DND-41 (cell line): Measurements from ENCODE around the gene PCIF1.

Source experiments
- ATAC-seq: fragments of 200-7000 bp; cut with Tn5 transposase; 3 replicates; pipeline ENCODE4 v1.9.1; 2021; ENCODE audit warnings: low read depth; ENCODE audit not compliant: insufficient read depth
- DNase-seq: peaks from one replicate; pipeline ENCODE4 v3.0.0-alpha.2; 2020
- H2AFZ ChIP-seq: 2 replicates; pipeline ENCODE4 v1.6.0; 2012; ENCODE audit warnings: low read depth, low read length
- H3K27ac ChIP-seq: 2 replicates; pipeline ENCODE4 v1.5.1; 2012; ENCODE audit warnings: low read length, inconsistent platforms
- H3K27me3 ChIP-seq: fragments of 200-600 bp; sonication (generic); 2 replicates; pipeline ENCODE4 v1.6.0; 2012; ENCODE audit warnings: low read length, mild to moderate bottlenecking, inconsistent platforms; ENCODE audit not compliant: insufficient read depth, poor library complexity
- H3K36me3 ChIP-seq: 2 replicates; pipeline ENCODE4 v1.5.1; 2012; ENCODE audit warnings: low read length, inconsistent platforms; ENCODE audit not compliant: insufficient read depth
- H3K4me1 ChIP-seq: 2 replicates; pipeline ENCODE4 v1.5.1; 2012; ENCODE audit warnings: mild to moderate bottlenecking, low read length; ENCODE audit not compliant: insufficient read depth
- H3K4me2 ChIP-seq: 2 replicates; pipeline ENCODE4 v1.6.0; 2012; ENCODE audit warnings: mild to moderate bottlenecking, moderate library complexity, low read length, inconsistent platforms; ENCODE audit not compliant: insufficient read depth
- H3K4me3 ChIP-seq, 2 experiments: fragments of 200-600 bp in 1 of 2; shearing (Covaris generic) in 1 of 2; 2 replicates each; pipeline ENCODE4 v1.5.1; 2012 to 2016; ENCODE audit warnings: inconsistent platforms in 2 of 2, low read length in 2 of 2, mild to moderate bottlenecking in 2 of 2, low read depth in 1 of 2, moderate library complexity in 1 of 2
- H3K79me2 ChIP-seq: 2 replicates; pipeline ENCODE4 v1.6.0; 2012; ENCODE audit warnings: low read length, inconsistent platforms; ENCODE audit not compliant: insufficient read depth
- H3K9ac ChIP-seq: 2 replicates; pipeline ENCODE4 v1.6.0; 2012; ENCODE audit warnings: low read depth, mild to moderate bottlenecking, inconsistent platforms, low read length, moderate library complexity
- H3K9me3 ChIP-seq: 2 replicates; pipeline ENCODE4 v1.5.1; 2012; ENCODE audit warnings: low read length, moderate library complexity, mild to moderate bottlenecking, inconsistent platforms; ENCODE audit not compliant: insufficient read depth, severe bottlenecking
- H4K20me1 ChIP-seq: 2 replicates; pipeline ENCODE4 v1.6.0; 2012; ENCODE audit warnings: low read length; ENCODE audit not compliant: insufficient read depth
- EZH2 ChIP-seq: IDR thresholded peaks from 3 replicates; pipeline ENCODE4 v1.6.1; 2012; ENCODE audit warnings: borderline replicate concordance, low read depth, mild to moderate bottlenecking, moderate library complexity, low read length, inconsistent platforms; ENCODE audit not compliant: severe bottlenecking
- TF ChIP-seq, protein P1 (sequence below): IDR thresholded peaks from 2 replicates; pipeline ENCODE4 v1.5.1; 2012; ENCODE audit warnings: borderline replicate concordance, low read length, moderate library complexity, mild to moderate bottlenecking; ENCODE audit not compliant: poor library complexity, severe bottlenecking; ENCODE audit errors: extremely low read depth

Gene PCIF1

DNA sequence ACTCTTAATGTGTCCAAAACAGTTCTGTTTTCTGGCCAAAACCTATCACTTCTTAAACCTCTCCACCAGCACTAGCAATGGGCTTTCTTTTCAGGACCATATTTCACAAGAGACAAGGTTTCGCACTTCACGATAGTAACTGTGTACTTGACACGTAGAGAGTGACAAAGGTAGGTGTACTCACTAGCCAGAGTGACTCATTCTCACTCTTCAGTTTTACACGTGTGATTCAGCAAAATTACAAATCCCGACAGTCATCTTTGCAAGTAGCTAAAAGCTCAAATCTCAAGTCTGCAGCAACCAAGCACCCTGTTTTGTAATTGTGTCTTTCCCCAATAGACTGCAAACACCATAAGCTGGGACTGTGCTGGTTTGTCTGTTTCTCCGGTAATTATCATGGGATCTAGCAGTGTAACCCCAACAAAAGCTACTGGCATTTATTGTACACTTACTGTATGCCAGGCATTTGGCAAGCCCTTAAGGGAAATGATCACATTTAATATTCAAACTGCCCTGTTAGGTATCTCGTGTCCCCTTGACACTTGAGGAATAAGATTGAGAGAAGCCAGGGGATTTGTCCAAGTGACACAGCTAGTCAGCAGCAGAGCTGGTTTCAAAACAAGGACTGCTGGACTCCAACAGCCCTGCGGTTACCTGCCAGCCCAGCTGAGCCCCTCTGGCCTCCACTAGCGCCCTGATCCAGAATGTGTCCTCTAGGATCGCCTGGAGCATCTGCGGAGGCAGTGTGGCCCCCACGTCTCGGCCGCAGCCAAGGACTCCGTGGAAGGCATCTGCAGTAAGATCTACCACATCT lies 9.9 kb downstream of the PCIF1 start:
- H3K79me2 ChIP-seq: no peaks in the 10 kb centered on the region
- no peak overlapping the region for H2AFZ ChIP-seq
- H3K9me3 ChIP-seq: no peaks in the 10 kb centered on the region
- peaks cover 95% of the 10 kb centered on the region for H3K36me3 ChIP-seq
- H3K4me1 ChIP-seq: no peaks in the 10 kb centered on the region
- ATAC-seq (no peak), DNase-seq (no peak)
- H4K20me1 ChIP-seq: peaks cover 18% of the 10 kb centered on the region
- no peak overlapping the region for H3K4me2 ChIP-seq
- no peak for TF ChIP-seq EZH2
- TF ChIP-seq, protein P1, sequence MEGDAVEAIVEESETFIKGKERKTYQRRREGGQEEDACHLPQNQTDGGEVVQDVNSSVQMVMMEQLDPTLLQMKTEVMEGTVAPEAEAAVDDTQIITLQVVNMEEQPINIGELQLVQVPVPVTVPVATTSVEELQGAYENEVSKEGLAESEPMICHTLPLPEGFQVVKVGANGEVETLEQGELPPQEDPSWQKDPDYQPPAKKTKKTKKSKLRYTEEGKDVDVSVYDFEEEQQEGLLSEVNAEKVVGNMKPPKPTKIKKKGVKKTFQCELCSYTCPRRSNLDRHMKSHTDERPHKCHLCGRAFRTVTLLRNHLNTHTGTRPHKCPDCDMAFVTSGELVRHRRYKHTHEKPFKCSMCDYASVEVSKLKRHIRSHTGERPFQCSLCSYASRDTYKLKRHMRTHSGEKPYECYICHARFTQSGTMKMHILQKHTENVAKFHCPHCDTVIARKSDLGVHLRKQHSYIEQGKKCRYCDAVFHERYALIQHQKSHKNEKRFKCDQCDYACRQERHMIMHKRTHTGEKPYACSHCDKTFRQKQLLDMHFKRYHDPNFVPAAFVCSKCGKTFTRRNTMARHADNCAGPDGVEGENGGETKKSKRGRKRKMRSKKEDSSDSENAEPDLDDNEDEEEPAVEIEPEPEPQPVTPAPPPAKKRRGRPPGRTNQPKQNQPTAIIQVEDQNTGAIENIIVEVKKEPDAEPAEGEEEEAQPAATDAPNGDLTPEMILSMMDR: no peak
- H3K9ac ChIP-seq: no peak overlapping the region
- no peaks in the 10 kb centered on the region for H3K27me3 ChIP-seq
- H3K4me3 ChIP-seq: no peak overlapping the region
- H3K27ac ChIP-seq: 0 out of 2 replicates have a peak overlapping the region, but pooled peaks have one; percentile 25

DNA sequence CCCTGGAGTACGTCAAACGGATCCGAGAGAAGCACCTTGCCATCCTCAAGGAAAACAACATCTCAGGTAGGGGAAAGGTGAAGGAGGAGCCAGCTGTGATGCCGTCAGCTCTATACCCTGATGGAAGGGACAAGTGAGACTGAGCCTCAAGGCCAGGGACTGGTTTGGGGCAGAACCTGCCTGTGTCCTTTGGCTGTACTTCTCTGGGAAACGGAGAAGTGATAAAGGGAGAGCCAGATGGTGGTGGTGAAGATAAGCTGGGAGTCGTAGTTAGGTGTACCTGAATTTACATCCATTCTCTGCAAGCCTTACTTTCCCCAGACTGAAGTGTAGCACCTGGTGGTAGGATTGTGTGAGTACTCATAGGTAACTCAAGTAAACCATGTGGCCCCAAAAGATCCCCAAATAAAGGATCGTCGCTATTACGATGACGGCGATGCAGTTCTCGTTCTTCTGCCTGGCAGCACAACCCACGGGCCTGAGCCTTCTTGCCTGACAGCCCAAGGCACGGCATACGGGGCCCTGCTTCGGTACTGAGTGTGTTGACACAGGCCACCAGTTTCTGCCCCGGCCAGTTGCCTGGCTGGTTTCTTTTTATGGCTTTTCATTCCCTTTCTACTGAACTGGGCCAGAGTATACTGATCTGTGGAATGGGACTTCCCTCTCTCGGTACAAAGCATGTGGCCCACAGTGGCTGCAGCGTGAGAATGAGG lies 10.6 kb downstream of the PCIF1 start:
- peaks cover 95% of the 10 kb centered on the region for H3K36me3 ChIP-seq
- H3K4me3 ChIP-seq: no peak overlapping the region
- no peak for ATAC-seq
- no peak overlapping the region for H3K4me2 ChIP-seq
- TF ChIP-seq, protein P1: no peak
- no peak for TF ChIP-seq EZH2
- no peak overlapping the region for H3K9ac ChIP-seq
- no peaks in the 10 kb centered on the region for H3K4me1 ChIP-seq
- peaks cover 19% of the 10 kb centered on the region for H4K20me1 ChIP-seq
- no peak for DNase-seq
- no peaks in the 10 kb centered on the region for H3K79me2 ChIP-seq
- H3K27me3 ChIP-seq: no peaks in the 10 kb centered on the region
- H3K27ac ChIP-seq: no peak overlapping the region
- no peaks in the 10 kb centered on the region for H3K9me3 ChIP-seq
- H2AFZ ChIP-seq: no peak overlapping the region

DNA sequence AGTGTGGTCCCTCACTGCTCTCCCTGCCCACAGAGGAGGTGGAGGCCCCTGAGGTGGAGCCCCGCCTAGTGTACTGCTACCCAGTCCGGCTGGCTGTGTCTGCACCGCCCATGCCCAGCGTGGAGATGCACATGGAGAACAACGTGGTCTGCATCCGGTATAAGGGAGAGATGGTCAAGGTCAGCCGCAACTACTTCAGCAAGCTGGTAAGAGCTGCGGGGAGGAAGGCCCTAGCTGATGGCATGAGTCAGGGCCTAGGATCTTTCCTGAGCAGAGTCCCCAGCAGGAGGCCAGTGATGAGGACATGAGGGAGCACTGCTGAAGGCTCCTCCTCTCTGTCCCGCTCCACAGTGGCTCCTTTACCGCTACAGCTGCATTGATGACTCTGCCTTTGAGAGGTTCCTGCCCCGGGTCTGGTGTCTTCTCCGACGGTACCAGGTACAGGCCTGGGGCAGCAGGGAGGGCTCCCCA lies 11.2 kb downstream of the PCIF1 start:
- Histone ChIP-seq H4K20me1 (peaks cover 19% of the 10 kb centered on the region), H3K27me3 (no peaks in the 10 kb centered on the region), H3K4me3 (no peak overlapping the region), H3K9me3 (no peaks in the 10 kb centered on the region), H2AFZ (no peak overlapping the region), H3K27ac (no peak overlapping the region), H3K79me2 (no peaks in the 10 kb centered on the region), H3K9ac (no peak overlapping the region), H3K4me1 (no peaks in the 10 kb centered on the region), H3K4me2 (no peak overlapping the region), H3K36me3 (peaks cover 95% of the 10 kb centered on the region)
- ATAC-seq (no peak), DNase-seq (no peak)
- no peak for TF ChIP-seq EZH2
- TF ChIP-seq, protein P1: no peak
